HepG2 (cell line): ENCODE results near the gene SYVN1. TPM values are rescaled to one million over a fixed set of nuclear protein-coding genes. Genes with fewer than 3 reads are reported as not detected.

Experiments used
- ATF7-NPFF ChIP-seq: sonication (generic); formaldehyde crosslinking; IDR thresholded peaks from 2 replicates; pipeline ENCODE4 v1.8.1; 2023; ENCODE audit warnings: mild to moderate bottlenecking, low read depth, missing genetic modification reagents, moderate library complexity
- EEA1 ChIP-seq: sonication (generic); formaldehyde crosslinking; IDR thresholded peaks from 2 replicates; pipeline ENCODE4 v1.5.1; 2020; ENCODE audit warnings: mild to moderate bottlenecking, missing genetic modification reagents, borderline replicate concordance
- HNF1B ChIP-seq: sonication (generic); formaldehyde crosslinking; IDR thresholded peaks from 2 replicates; pipeline ENCODE4 v1.5.1; 2020; ENCODE audit warnings: mild to moderate bottlenecking, moderate library complexity, missing genetic modification reagents
- KDM5B ChIP-seq: sonication (generic); formaldehyde crosslinking; IDR thresholded peaks from 2 replicates; pipeline ENCODE4 v1.4.0; 2020; ENCODE audit warnings: missing genetic modification reagents, mild to moderate bottlenecking, borderline replicate concordance
- NFRKB ChIP-seq: fragments of 450-650 bp; IDR thresholded peaks from 2 replicates; pipeline ENCODE4 v1.6.1; 2017
- SALL1 ChIP-seq: sonication (generic); formaldehyde crosslinking; IDR thresholded peaks from 2 replicates; pipeline ENCODE4 v1.8.0; 2022; ENCODE audit warnings: mild to moderate bottlenecking, missing genetic modification reagents
- SMAD1 ChIP-seq: sonication (generic); formaldehyde crosslinking; IDR thresholded peaks from 2 replicates; pipeline ENCODE4 v1.4.0; 2020; ENCODE audit warnings: missing genetic modification reagents, low read depth, mild to moderate bottlenecking, borderline replicate concordance
- SOX6 ChIP-seq, 2 experiments: fragments of 450-650 bp in 1 of 2; sonication (generic) in 1 of 2; formaldehyde crosslinking in 1 of 2; IDR thresholded peaks; 2 replicates each; pipeline versions ENCODE4 v1.4.0 to v1.6.1; 2017 to 2020; ENCODE audit warnings: antibody characterized with exemption in 1 of 2, mild to moderate bottlenecking in 1 of 2, missing genetic modification reagents in 1 of 2
- SSRP1 ChIP-seq: IDR thresholded peaks from 2 replicates; pipeline ENCODE4 v1.6.1; 2016; ENCODE audit warnings: control low read depth
- TBP ChIP-seq: sonication (generic); formaldehyde crosslinking; IDR thresholded peaks from 2 replicates; pipeline ENCODE4 v1.5.0; 2020; ENCODE audit warnings: missing genetic modification reagents
- UBTF ChIP-seq: sonication (generic); formaldehyde crosslinking; IDR thresholded peaks from 2 replicates; pipeline ENCODE4 v1.4.0; 2020; ENCODE audit warnings: mild to moderate bottlenecking, missing genetic modification reagents
- ZBTB10 ChIP-seq: sonication (generic); formaldehyde crosslinking; IDR thresholded peaks from 2 replicates; pipeline ENCODE4 v1.4.0; 2020; ENCODE audit warnings: missing genetic modification reagents, borderline replicate concordance
- ZBTB7A ChIP-seq: sonication (generic); formaldehyde crosslinking; IDR thresholded peaks from 2 replicates; pipeline ENCODE4 v1.8.0; 2022; ENCODE audit warnings: mild to moderate bottlenecking, missing genetic modification reagents
- ZBTB8A ChIP-seq: sonication (generic); formaldehyde crosslinking; IDR thresholded peaks from 2 replicates; pipeline ENCODE4 v1.4.0; 2020; ENCODE audit warnings: mild to moderate bottlenecking, low read depth, missing genetic modification reagents, borderline replicate concordance
- ZFP41 ChIP-seq: sonication (generic); formaldehyde crosslinking; IDR thresholded peaks from 2 replicates; pipeline ENCODE4 v1.4.0; 2020; ENCODE audit warnings: mild to moderate bottlenecking, missing genetic modification reagents, borderline replicate concordance
- ZNF292 ChIP-seq: sonication (generic); formaldehyde crosslinking; IDR thresholded peaks from 2 replicates; pipeline ENCODE4 v1.8.1; 2022; ENCODE audit warnings: mild to moderate bottlenecking, low read depth, missing genetic modification reagents, borderline replicate concordance
- ZNF501 ChIP-seq: sonication (generic); formaldehyde crosslinking; IDR thresholded peaks from 2 replicates; pipeline ENCODE4 v1.5.1; 2020; ENCODE audit warnings: mild to moderate bottlenecking, moderate library complexity, missing genetic modification reagents
- ZNF598 ChIP-seq: sonication (generic); formaldehyde crosslinking; IDR thresholded peaks from 2 replicates; pipeline ENCODE4 v1.5.1; 2020; ENCODE audit warnings: mild to moderate bottlenecking, missing genetic modification reagents, borderline replicate concordance
- ZNF614 ChIP-seq: IDR thresholded peaks from 2 replicates; pipeline ENCODE4 v1.6.1; 2018; ENCODE audit warnings: missing biosample characterization, missing genetic modification reagents, inconsistent platforms, borderline replicate concordance
- ZNF784 ChIP-seq: sonication (generic); formaldehyde crosslinking; IDR thresholded peaks from 2 replicates; pipeline ENCODE4 v1.5.1; 2020; ENCODE audit warnings: missing genetic modification reagents, mild to moderate bottlenecking, borderline replicate concordance
- polyA plus RNA-seq, 8 experiments: library from polyadenylated mRNA; depleted of rRNA in 3 of 8; stranded (reverse) in 7 of 8; unstranded in 1 of 8; fragments of >200 nt; fragmentation: Illumina TruSeq in 4 of 8; extraction: Trizol in 4 of 8; gene quantifications; 2 replicates each; pipeline versions ENCODE4 v1.2.1 to v1.2.3, GENCODE V29; 2011 to 2016; ENCODE audit warnings: low read depth in 4 of 8, missing spikeins in 1 of 8, mixed read lengths in 1 of 8; ENCODE audit not compliant: insufficient read depth in 1 of 8
- total RNA-seq, 5 experiments: library from RNA; depleted of rRNA; stranded (reverse); fragments of >200 nt; fragmentation: Illumina TruSeq; extraction: Trizol; gene quantifications; 2 replicates each; pipeline ENCODE4 v1.2.3, GENCODE V29; 2016; ENCODE audit warnings: low read depth in 1 of 5

SYVN1 gene
- total and polyA plus RNA-seq, 2 of the 13 experiments (the other 11 are each of a cell fraction or from before 2014, with no cell fraction given): 10.3 to 22.5 TPM

GRCh38 chr11:65180877-65181568, 46.7 kb upstream of the SYVN1 start (continued):
- TF ChIP-seq SMAD1 (CRISPR knock-in tag) (peak; percentile 81; the same call in 1 of the 2 replicates), ZBTB8A (CRISPR knock-in tag) (no peak), ZBTB10 (peak; percentile 45; the same call in 1 of the 2 replicates), UBTF (CRISPR knock-in tag) (peak; percentile 93), ZBTB7A (peak; percentile 84; the same call in 1 of the 2 replicates), ZNF501 (CRISPR knock-in tag) (0 out of 2 replicates have a peak, but pooled peaks have one; percentile 46), ZNF292 (CRISPR knock-in tag) (no peak), ZNF614 (CRISPR knock-in tag) (0 out of 2 replicates have a peak, but pooled peaks have one; percentile 25), SSRP1 (CRISPR knock-in tag) (0 out of 2 replicates have a peak, but pooled peaks have one; percentile 15), ZNF598 (CRISPR knock-in tag) (peak; percentile 61; the same call in 1 of the 2 replicates), NFRKB (no peak), TBP (CRISPR knock-in tag) (no peak), ZFP41 (peak; percentile 64; the same call in 1 of the 2 replicates), HNF1B (CRISPR knock-in tag) (peak; percentile 51; the same call in 1 of the 2 replicates), ZNF784 (CRISPR knock-in tag) (no peak; the same call in 1 of the 2 replicates), EEA1 (CRISPR knock-in tag) (no peak), KDM5B (CRISPR knock-in tag) (peak; percentile 64; the same call in 1 of the 2 replicates), SOX6 (IDR thresholded peaks at IDR 0.05) (no peak), SOX6 (CRISPR knock-in tag; IDR thresholded peaks at IDR 0.05) (peak; percentile 27; the same call in 1 of the 2 replicates), ATF7-NPFF (CRISPR knock-in tag) (0 out of 2 replicates have a peak, but pooled peaks have one; percentile 42), SALL1 (CRISPR knock-in tag) (peak; percentile 48; the same call in 1 of the 2 replicates)
